EH (cell line): Measurements from ENCODE around the gene ECT2.
A peak's percentile ranks its signal among the peaks of the same experiment; 100 is the strongest.
"Not testable (repeated sequence)": the region's sequence is repeated elsewhere in the genome, so short reads cannot be mapped to it uniquely, and the experiment has no call there.

ENCODE experiments used
- DNase-seq: peaks from one replicate; pipeline ENCODE4 v3.0.0-alpha.2; 2015; ENCODE audit warnings: low read depth

Gene ECT2

GRCh38 chr3:172750368-172751174 lies at the start of gene ECT2:
Gene ECT2 (plus strand): TSS chr3:172750726. CDS start chr3:172754531, 3,805 bp downstream.
- DNase-seq = peak; percentile 100

DNA sequence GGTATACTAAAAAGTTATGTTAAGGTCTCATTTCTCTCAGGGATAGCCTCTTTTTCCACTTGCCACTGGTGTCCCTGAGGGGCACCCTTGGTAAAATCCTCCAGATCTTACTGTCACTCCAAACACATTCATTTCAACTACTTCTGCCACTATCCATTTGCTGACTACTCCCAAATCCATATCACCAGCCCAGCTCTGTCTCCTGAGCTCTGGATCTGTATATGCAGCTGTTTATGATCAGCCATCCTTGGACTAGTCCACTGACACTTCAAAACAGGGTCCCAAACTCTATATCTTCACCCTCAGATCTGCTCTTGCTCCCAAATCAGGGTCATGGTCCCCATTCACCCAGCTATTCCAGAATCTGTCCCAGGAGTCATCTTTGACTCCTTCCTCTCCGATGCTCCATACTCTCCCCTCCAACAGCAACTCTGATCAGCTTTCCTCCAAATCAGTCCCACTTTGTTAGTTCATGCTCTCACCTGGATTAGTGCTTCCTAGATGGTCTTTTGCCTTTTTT lies 49.5 kb upstream of the ECT2 start:
- DNase-seq = no peak

- no peak for DNase-seq
Observed at GRCh38 chr3:172701751-172702150, 48.8 kb upstream of the ECT2 start.

DNA sequence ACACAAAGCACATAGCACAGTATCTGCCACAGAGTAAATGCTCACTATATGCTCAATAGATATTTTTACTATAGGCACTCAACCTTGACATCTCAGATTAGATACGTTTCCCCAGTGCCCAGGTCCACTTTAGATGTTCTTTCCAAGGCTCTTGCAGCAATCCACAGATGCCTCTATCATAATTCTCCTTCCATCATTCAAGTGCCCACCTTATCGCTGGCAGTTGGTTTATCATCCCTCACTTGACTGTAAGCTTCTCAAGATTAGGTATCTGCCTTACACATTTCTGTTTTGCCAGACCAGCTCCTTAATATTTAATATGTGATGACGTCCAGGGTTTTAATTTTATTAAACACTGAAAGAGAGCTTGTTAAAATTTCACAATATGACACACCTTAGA lies 48.3 kb upstream of the ECT2 start:
- DNase-seq = no peak

GRCh38 chr3:172702731-172703130 lies 47.8 kb upstream of the ECT2 start:
- not testable (repeated sequence) for DNase-seq

DNA sequence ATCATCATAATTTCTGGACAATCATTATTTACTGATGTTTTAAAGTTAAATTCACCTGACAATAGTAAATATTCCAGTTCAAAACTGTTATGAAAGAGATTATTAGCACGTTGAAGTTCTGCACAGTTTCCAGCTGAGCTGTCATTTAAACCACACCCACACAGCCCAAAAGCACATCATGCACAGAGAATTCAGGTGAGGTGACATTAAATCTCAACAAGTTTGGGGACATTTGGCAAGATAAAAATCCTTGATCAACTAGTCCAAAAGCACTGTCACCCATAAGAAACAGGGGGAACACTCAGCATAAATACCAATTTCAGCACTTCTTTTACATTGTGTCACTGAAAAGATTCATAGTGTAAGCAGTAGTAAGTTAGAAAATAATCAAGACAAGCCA lies 46.5 kb upstream of the ECT2 start:
- DNase-seq = no peak

DNA sequence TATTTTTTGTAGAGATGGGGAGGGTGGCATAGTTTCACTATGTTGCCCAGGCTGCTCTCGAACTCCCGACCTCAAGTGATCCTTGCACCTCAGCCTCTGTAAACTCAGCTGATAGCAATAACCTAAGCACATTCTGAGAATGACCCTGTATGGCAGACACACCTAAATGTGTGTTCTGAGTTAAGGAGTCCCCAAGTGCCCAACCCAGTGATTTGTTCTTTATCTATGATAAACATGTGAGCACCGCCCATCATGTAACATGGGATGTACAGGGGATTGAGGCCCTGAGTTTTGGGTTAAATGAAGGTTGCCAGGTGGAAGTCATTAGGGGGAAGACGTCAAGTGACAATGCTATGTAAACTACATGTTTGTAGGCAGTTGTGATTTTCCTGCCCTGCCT lies 45.4 kb upstream of the ECT2 start:
- DNase-seq = no peak

GRCh38 chr3:172707030-172707429 lies 43.5 kb upstream of the ECT2 start:
- no peak for DNase-seq

DNA sequence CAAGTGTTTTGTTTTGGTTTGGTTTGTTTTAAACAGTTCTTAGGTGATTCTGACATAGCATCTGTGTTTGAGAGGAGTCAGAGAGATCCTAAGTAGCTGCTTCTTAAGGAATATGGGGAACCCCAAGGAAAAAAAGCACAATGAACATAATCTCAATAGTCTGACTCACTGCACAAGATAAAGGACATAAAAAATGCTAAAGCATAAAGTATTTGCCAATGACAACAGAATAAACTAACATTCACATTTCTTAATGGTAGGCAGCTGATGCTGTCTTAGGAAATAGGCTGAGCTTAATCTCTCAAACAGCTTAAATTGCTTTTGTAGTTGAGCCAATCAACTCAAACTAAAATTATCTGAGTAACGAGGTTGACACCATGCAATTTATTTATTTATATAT lies 42.6 kb upstream of the ECT2 start:
- DNase-seq = peak; percentile 83

GRCh38 chr3:172708921-172709773 lies 41.4 kb upstream of the ECT2 start:
- DNase-seq = no peak

DNA sequence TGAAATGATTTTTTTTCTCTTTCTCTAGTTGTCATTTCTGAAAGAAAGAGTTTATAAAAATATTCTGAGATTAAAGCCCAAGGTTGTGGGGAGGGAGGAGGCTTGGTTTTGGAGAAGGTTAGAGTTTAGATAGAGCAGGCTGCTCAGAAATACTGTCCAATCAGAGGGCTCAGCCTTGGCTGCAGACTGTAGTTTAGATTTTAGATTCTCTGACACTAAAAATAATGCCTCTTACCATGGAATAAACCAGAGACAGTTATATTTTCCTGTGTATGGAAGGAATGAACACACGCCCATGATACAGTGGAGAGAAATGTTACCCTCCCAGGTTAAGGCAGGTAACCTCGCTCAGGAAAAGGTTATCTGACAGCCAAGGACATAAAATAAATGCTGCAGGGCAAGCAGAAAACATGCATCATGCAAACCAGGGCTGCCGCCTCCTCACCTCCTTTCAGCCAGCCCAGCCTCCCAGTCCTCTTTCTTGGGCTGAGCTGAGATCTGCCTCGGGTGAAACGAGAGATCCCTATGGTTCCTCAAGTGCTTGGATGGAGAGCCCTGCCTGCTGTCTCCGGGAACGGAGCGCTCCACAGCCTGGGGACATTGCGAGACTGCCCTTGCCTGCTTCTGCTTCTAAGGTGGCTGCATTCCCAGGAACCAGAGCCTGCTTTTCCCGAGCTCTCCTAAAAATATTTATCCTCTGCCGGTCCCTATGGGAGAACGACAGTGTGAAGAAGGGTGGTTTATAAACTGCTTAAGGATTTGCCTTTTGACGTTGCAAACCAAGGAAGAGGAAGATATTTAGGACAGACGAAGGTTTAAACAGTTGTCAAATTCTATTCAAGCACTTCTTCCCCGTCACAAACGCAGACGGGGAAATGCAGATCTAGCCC lies 40.5 kb upstream of the ECT2 start:
- peak; percentile 66 for DNase-seq

DNA sequence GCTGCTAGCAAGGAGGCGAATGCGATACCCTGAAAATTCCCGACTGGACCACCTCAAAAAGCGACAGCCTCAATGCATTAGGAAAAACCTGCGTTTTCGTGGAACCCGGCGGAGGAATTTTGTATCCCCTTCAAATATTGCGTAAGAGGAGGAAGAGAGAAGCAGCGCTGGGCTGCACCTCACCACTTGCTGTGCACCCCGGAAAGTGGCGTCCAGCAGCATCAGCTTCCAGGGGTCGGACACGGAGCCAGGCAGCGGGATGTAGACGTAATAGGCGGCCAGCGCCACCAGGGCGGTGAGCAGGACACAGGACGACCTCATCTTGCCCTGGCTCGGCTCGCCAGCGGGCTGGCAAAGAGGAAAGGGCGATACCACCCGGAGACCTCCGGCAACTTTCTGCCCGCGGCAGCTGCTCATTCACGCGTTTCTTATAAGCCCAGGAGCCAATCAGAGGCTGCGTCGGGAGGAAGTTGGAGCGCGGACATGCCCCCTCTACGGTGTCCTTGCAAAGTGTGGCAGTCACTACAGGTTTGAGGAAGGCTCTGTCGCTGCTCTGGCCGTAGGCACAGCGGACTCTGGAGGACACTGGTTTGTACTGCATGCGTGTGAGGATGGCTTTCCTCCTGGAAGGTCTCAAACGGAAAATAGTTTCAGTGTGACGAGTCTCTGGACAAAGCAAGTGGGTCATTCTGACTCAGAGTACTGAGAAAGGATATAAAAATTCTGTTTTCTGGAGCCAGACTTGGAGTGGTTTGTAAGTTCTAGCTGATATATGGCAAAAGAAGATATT lies 39.7 kb upstream of the ECT2 start, which contains the start of gene NCEH1:
NCEH1 (minus strand) TSS at position 404 of the 790 bp plus-strand sequence; CDS start at position 321, 83 bp downstream.
- peak; percentile 100 for DNase-seq

- DNase-seq = no peak
Observed at GRCh38 chr3:172711454-172711795, 39.1 kb upstream of the ECT2 start.

DNA sequence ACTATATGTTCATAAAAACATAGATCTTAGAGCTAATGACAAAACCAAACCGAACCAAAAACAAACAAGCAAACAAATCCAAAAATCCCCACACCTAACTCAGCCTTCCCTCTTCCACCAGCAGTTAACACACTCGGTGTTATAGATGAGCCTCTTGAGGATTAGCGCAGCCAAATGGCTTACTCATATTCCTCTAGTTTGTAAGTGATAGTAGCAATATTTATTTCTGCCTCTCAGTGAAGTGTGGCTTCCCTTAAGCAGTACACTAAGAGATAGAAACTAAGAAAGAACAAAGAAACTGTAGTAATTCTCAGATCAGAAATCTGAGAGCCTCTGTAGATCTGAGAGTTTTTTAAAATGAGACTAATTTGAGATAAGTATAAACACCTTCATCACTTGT lies 37.2 kb upstream of the ECT2 start:
- DNase-seq = no peak

DNA sequence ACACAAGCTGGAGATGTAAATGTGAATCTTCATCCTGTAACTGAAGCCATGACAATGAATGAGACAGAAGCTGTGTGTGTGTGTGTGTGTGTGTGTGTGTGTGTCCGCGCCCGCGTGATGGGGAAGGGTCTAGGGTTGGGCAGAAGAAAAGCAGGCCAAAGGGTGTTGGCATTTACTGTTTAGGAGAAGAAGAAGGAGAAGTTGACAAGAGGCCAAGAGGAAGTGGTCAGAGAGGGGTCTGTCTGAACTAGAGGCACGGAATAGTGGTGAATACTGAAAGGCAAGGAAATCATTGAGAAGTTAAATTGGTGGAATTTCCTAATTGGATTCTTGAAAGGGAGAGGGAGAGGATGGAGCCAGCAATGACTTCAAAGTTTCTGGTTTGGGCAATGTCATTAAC lies 34.0 kb upstream of the ECT2 start:
- no peak for DNase-seq

GRCh38 chr3:172717493-172718088 lies 32.9 kb upstream of the ECT2 start:
- DNase-seq = peak; percentile 12

- not testable (repeated sequence) for DNase-seq
Observed at GRCh38 chr3:172722536-172723040, 27.9 kb upstream of the ECT2 start.

DNA sequence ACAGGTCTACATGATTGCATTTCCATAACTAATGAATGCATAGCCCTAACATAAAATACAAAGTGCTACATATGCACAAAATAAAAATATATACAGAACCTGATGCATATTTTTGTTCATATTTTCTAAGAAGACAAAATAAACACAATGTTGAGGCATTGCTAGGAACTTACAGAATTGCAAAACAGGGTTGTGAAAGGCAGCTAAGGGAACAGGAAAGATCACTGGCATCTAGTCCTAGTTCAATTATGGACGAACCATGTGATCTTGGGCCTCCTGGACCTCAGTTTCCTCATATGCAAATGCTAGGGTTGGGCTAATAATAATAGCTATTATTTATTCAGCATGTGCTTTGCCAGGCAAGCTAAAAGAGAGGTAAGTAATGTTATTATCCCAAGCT lies 24.1 kb upstream of the ECT2 start:
- DNase-seq = no peak

DNA sequence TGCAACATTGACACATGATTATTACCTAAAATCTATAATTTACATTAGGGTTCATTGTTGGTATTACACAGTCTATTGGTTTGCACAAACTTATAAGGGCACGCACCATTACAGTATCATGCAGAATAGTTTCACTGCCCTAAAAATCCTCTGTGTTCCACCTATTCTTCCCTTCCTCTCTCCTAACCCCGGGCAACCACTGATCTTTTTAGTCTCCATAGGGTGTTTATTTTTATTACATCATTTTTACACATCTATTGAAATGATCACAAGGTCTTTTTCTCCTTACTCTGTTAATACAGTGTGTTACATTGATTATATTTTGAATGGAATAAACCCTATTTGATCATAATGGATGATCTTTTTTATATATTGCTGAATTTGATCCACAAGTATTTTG lies 15.5 kb upstream of the ECT2 start:
- no peak for DNase-seq

DNA sequence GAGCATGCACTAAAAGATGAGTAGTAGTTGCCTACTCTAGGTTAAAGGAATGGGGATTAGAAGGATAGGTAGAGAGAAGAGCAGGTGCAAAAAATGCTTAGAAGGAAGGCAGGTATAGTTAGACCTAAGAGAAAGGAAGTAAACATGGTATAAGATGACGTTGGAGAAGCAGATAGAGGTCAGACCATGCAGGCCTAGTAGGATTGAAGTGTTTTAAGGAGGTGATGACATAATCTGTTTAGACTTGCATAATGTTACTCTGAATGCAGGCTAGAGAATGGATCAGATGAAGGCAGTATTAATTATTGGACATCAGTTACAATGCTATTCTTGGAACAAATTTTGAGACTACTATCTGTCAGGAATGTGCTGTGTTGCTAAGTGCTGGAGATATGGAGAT lies 11.1 kb upstream of the ECT2 start:
- DNase-seq = no peak
